K562 (cell line): ENCODE measurements around the gene ESCO1. TPM values are rescaled to one million over a fixed set of nuclear protein-coding genes. Genes with fewer than 3 reads are reported as not detected.

Source experiments
- CHD1 ChIP-seq: fragments of 200-600 bp; sonication (generic); IDR thresholded peaks from one replicate; pipeline ENCODE4 v1.6.1; 2012; ENCODE audit warnings: mild to moderate bottlenecking, moderate library complexity, low read length, inconsistent platforms
- EGR1 ChIP-seq: fragments of 450-650 bp; conservative IDR thresholded peaks from 2 replicates; pipeline ENCODE4 v1.6.1; 2017; ENCODE audit warnings: mild to moderate bottlenecking
- FOS ChIP-seq: IDR thresholded peaks from 3 replicates; pipeline ENCODE4 v1.6.1; 2011; ENCODE audit not compliant: insufficient read length; ENCODE audit errors: extremely low read depth
- FOXA3 ChIP-seq, 2 experiments: fragments of 450-650 bp in 1 of 2; sonication (generic) in 1 of 2; formaldehyde crosslinking; IDR thresholded peaks in 1 of 2; conservative IDR thresholded peaks in 1 of 2; 2 replicates each; pipeline versions ENCODE4 v1.4.0 to v1.8.0; 2020 to 2022; ENCODE audit warnings: mild to moderate bottlenecking in 2 of 2, missing genetic modification reagents in 1 of 2
- FOXM1 ChIP-seq, 2 experiments: fragments of 450-650 bp in 1 of 2; sonication (generic) in 1 of 2; formaldehyde crosslinking in 1 of 2; IDR thresholded peaks; 2 replicates each; pipeline versions ENCODE4 v1.6.1 to v1.9.0; 2017 to 2022; ENCODE audit warnings: low read depth in 2 of 2, mild to moderate bottlenecking in 2 of 2, missing genetic modification reagents in 1 of 2, moderate library complexity in 1 of 2
- HDAC6 ChIP-seq: IDR thresholded peaks from 2 replicates; pipeline ENCODE4 v1.6.1; 2012; ENCODE audit warnings: low read depth, mild to moderate bottlenecking, control low read depth, inconsistent platforms, low read length, moderate library complexity
- HDAC8 ChIP-seq: fragments of 450-650 bp; IDR thresholded peaks from 2 replicates; pipeline ENCODE4 v1.6.1; 2016; ENCODE audit warnings: mild to moderate bottlenecking, missing genetic modification characterization, moderate library complexity, missing compliant biosample characterization
- NR2C1 ChIP-seq, 2 experiments: fragments of 450-650 bp; IDR thresholded peaks; 2 replicates each; pipeline ENCODE4 v1.6.1; 2017; ENCODE audit warnings: mild to moderate bottlenecking in 2 of 2, antibody characterized with exemption in 1 of 2, inconsistent platforms in 1 of 2, missing compliant biosample characterization in 1 of 2, missing genetic modification characterization in 1 of 2
- RBBP5 ChIP-seq: fragments of 200-600 bp; sonication (generic); IDR thresholded peaks from 2 replicates; pipeline ENCODE4 v1.6.1; 2012; ENCODE audit warnings: borderline replicate concordance, mild to moderate bottlenecking, low read length, control low read depth, inconsistent platforms; ENCODE audit not compliant: insufficient read depth, poor library complexity, severe bottlenecking
- RCOR1 ChIP-seq, 2 experiments: IDR thresholded peaks; 2 replicates each; pipeline ENCODE4 v1.6.1; 2012; ENCODE audit warnings: low read depth in 2 of 2, low read length in 2 of 2, borderline replicate concordance in 1 of 2, improper control_type of control experiment in 1 of 2
- SIN3A ChIP-seq, 2 experiments: fragments of 150-350 bp in 1 of 2; IDR thresholded peaks; 2 replicates each; pipeline ENCODE4 v1.6.1; 2011 to 2016; ENCODE audit warnings: borderline replicate concordance in 2 of 2, low read depth in 2 of 2, low read length in 2 of 2, mild to moderate bottlenecking in 2 of 2, moderate library complexity in 2 of 2; ENCODE audit not compliant: control insufficient read depth in 1 of 2
- SRF ChIP-seq, 2 experiments: fragments of 250-450, 450-650 bp in 1 of 2; sonication (Bioruptor Pico) in 1 of 2; sonication (generic) in 1 of 2; formaldehyde crosslinking; IDR thresholded peaks; 2 replicates each; pipeline versions ENCODE4 v1.5.0 to v1.5.1; 2020 to 2022; ENCODE audit warnings: mild to moderate bottlenecking in 1 of 2, missing genetic modification reagents in 1 of 2
- STAG1 ChIP-seq: sonication (generic); formaldehyde crosslinking; IDR thresholded peaks from 2 replicates; pipeline ENCODE4 v1.5.0; 2020; ENCODE audit warnings: missing genetic modification reagents, borderline replicate concordance
- ZSCAN29 ChIP-seq: fragments of 450-650 bp; IDR thresholded peaks from 2 replicates; pipeline ENCODE4 v1.6.1; 2017
- polyA plus RNA-seq, 8 experiments: library from polyadenylated mRNA; depleted of rRNA in 4 of 8; stranded (reverse) in 5 of 8; unstranded in 3 of 8; fragments of >200 nt; fragmentation: Nextera tagmentation in 2 of 8; fragmentation: Illumina TruSeq in 1 of 8; extraction: Ambion mirVana in 2 of 8; extraction: Trizol in 1 of 8; gene quantifications; 2 replicates each; pipeline versions ENCODE4 v1.2.1 to v1.2.3, GENCODE V29; 2011 to 2014; ENCODE audit warnings: inconsistent platforms in 1 of 8, missing spikeins in 1 of 8
- total RNA-seq, 7 experiments: library from RNA; depleted of rRNA in 6 of 7; stranded (reverse); fragments of >200 nt in 6 of 7; fragmentation: Illumina TruSeq in 2 of 7; extraction: Trizol in 2 of 7; gene quantifications; 2 replicates each; pipeline versions ENCODE4 v1.2.1 to v1.2.3, GENCODE V29; 2011 to 2021; ENCODE audit warnings: low replicate concordance in 1 of 7
- TF ChIP-seq, protein P1 (sequence below): fragments of 450-650 bp; IDR thresholded peaks from 2 replicates; pipeline ENCODE4 v1.6.1; 2016; ENCODE audit warnings: mild to moderate bottlenecking
- TF ChIP-seq, protein P2 (sequence below): fragments of 450-650 bp; IDR thresholded peaks from 2 replicates; pipeline ENCODE4 v1.6.1; 2016; ENCODE audit warnings: borderline replicate concordance
- TF ChIP-seq, protein P3 (sequence below): fragments of 450-650 bp; formaldehyde crosslinking; IDR thresholded peaks from 2 replicates; pipeline ENCODE4 v1.4.0; 2022; ENCODE audit warnings: missing genetic modification characterization
- TF ChIP-seq, protein P4 (sequence below): fragments of 450-650 bp; IDR thresholded peaks from 2 replicates; pipeline ENCODE4 v1.6.1; 2016

ESCO1 gene
- total and polyA plus RNA-seq, 9 of the 15 experiments (the other 6 are each of a cell fraction or from before 2014, with no cell fraction given), result 15.0 to 31.3 (median 19.6) TPM

DNA sequence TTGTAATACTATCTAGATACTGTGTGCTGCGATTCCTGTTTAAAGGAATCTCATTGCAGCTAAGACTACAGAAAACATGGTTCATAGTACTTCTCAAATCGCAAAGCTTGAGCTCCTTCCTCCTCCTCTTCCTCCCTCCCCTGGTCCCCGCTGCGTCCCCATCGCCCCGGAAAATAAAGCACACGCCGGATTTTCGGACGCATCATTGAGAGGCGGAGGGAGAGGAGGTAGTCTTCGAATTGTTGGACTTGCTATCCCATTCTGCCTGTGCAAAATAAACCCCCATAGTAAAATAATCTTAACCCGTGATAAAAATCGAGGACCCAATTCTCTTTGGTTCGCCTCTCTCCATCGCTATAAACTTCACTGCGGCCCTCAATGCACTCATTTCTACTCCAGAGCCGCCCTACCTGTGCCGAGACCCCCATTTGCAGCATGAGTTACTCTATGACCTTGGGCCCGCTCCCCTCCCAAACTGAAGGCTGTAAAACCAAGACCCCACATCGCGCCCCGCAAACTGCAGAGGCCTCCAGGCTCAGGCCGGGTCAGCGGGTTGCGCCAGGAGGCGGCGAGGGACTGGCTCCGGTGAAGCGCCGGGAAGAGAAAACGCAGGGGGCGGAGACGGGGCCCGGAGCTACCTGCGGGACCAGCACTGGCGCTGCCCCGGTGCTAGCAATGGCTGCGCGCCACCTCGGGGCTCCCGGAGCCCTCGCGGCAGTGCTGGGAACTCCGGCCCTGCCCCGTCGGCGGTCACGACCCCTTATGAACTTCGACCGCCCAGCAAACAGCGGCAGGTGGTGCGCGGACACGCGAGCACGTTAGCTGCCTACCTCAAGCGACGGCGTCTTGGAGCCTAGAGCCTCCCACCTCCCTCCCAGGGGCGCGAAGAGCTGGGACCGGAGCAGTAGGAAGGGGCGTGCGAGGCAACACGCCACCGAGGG is 649 bp downstream of the ESCO1 start (continued):
- TF ChIP-seq, protein P1, sequence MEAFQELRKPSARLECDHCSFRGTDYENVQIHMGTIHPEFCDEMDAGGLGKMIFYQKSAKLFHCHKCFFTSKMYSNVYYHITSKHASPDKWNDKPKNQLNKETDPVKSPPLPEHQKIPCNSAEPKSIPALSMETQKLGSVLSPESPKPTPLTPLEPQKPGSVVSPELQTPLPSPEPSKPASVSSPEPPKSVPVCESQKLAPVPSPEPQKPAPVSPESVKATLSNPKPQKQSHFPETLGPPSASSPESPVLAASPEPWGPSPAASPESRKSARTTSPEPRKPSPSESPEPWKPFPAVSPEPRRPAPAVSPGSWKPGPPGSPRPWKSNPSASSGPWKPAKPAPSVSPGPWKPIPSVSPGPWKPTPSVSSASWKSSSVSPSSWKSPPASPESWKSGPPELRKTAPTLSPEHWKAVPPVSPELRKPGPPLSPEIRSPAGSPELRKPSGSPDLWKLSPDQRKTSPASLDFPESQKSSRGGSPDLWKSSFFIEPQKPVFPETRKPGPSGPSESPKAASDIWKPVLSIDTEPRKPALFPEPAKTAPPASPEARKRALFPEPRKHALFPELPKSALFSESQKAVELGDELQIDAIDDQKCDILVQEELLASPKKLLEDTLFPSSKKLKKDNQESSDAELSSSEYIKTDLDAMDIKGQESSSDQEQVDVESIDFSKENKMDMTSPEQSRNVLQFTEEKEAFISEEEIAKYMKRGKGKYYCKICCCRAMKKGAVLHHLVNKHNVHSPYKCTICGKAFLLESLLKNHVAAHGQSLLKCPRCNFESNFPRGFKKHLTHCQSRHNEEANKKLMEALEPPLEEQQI, result no peak
- TF ChIP-seq FOXM1 (IDR thresholded peaks at IDR 0.05; ENCODE audit: low read depth), result no peak
- peak; percentile 90; the same call in 1 of the 2 replicates for TF ChIP-seq FOXM1 (CRISPR knock-in tag; IDR thresholded peaks at IDR 0.05; ENCODE audit: low read depth)
- no peak for TF ChIP-seq ZSCAN29
- 0 out of 2 replicates have a peak, but pooled peaks have one; percentile 17 for TF ChIP-seq STAG1 (CRISPR knock-in tag)
- TF ChIP-seq RBBP5, result peak; percentile 89
- no peak for TF ChIP-seq HDAC6
- TF ChIP-seq, protein P2, sequence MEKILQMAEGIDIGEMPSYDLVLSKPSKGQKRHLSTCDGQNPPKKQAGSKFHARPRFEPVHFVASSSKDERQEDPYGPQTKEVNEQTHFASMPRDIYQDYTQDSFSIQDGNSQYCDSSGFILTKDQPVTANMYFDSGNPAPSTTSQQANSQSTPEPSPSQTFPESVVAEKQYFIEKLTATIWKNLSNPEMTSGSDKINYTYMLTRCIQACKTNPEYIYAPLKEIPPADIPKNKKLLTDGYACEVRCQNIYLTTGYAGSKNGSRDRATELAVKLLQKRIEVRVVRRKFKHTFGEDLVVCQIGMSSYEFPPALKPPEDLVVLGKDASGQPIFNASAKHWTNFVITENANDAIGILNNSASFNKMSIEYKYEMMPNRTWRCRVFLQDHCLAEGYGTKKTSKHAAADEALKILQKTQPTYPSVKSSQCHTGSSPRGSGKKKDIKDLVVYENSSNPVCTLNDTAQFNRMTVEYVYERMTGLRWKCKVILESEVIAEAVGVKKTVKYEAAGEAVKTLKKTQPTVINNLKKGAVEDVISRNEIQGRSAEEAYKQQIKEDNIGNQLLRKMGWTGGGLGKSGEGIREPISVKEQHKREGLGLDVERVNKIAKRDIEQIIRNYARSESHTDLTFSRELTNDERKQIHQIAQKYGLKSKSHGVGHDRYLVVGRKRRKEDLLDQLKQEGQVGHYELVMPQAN, result peak; percentile 86; the same call in 1 of the 2 replicates
- TF ChIP-seq NR2C1 (IDR thresholded peaks at IDR 0.05), result peak; percentile 91
- TF ChIP-seq NR2C1 (tag; IDR thresholded peaks at IDR 0.05), result peak; percentile 87
- peak in 1 of 2 experiments; percentile 24; a peak in 2 of 4 replicates for TF ChIP-seq SIN3A (IDR thresholded peaks at IDR 0.05; ENCODE audit: borderline replicate concordance in 2 of 2, control insufficient read depth in 1 of 2, low read depth in 2 of 2, low read length in 2 of 2)
- no peak for TF ChIP-seq FOS
- TF ChIP-seq, protein P3, sequence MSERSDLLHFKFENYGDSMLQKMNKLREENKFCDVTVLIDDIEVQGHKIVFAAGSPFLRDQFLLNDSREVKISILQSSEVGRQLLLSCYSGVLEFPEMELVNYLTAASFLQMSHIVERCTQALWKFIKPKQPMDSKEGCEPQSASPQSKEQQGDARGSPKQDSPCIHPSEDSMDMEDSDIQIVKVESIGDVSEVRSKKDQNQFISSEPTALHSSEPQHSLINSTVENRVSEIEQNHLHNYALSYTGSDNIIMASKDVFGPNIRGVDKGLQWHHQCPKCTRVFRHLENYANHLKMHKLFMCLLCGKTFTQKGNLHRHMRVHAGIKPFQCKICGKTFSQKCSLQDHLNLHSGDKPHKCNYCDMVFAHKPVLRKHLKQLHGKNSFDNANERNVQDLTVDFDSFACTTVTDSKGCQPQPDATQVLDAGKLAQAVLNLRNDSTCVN, result no peak
- TF ChIP-seq CHD1, result peak; percentile 75
- no peak for TF ChIP-seq EGR1
- TF ChIP-seq, protein P4, sequence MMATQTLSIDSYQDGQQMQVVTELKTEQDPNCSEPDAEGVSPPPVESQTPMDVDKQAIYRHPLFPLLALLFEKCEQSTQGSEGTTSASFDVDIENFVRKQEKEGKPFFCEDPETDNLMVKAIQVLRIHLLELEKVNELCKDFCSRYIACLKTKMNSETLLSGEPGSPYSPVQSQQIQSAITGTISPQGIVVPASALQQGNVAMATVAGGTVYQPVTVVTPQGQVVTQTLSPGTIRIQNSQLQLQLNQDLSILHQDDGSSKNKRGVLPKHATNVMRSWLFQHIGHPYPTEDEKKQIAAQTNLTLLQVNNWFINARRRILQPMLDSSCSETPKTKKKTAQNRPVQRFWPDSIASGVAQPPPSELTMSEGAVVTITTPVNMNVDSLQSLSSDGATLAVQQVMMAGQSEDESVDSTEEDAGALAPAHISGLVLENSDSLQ, result no peak
- no peak for TF ChIP-seq SRF (CRISPR knock-in tag; IDR thresholded peaks at IDR 0.05)
- TF ChIP-seq FOXA3 (CRISPR knock-in tag; conservative IDR thresholded peaks at IDR 0.05 in 1 of 2, IDR thresholded peaks at IDR 0.05 in 1 of 2), result peak in 1 of 2 experiments; percentile 40; a peak in 1 of 4 replicates
- 0 out of 2 replicates have a peak, but pooled peaks have one; percentile 28 for TF ChIP-seq HDAC8 (tag)
- TF ChIP-seq RCOR1 (IDR thresholded peaks at IDR 0.05; ENCODE audit: borderline replicate concordance in 1 of 2, low read depth in 2 of 2, low read length in 2 of 2), result no peak
